Choroid plexus epithelial cell (primary cell): Measurements from ENCODE around the gene LCN10.

Experiments used
- DNase-seq: peaks from one replicate; pipeline ENCODE4 v3.0.0-alpha.2; 2010; ENCODE audit warnings: low read depth
- H3K4me3 ChIP-seq: 2 replicates; pipeline ENCODE4 v1.5.1; 2011; ENCODE audit warnings: low read depth, mild to moderate bottlenecking, control low read depth, low read length, moderate library complexity
- CTCF ChIP-seq: conservative IDR thresholded peaks from 2 replicates; pipeline ENCODE4 v1.5.1; 2011; ENCODE audit warnings: low read depth, mild to moderate bottlenecking, control low read depth, inconsistent platforms, low read length, moderate library complexity

Gene LCN10

GRCh38 chr9:136723362-136723976, 19.3 kb downstream of the LCN10 start:
- TF ChIP-seq CTCF = no peak
- DNase-seq = no peak
- no peak overlapping the region for H3K4me3 ChIP-seq

- H3K4me3 ChIP-seq = no peak overlapping the region
- DNase-seq = no peak
- TF ChIP-seq CTCF = no peak
Measured at GRCh38 chr9:136722969-136723356, 19.8 kb downstream of the LCN10 start.

GRCh38 chr9:136722093-136722968, 20.4 kb downstream of the LCN10 start:
- TF ChIP-seq CTCF = no peak
- no peak overlapping the region for H3K4me3 ChIP-seq
- DNase-seq = no peak

GRCh38 chr9:136721339-136722092, 21.2 kb downstream of the LCN10 start:
- TF ChIP-seq CTCF = no peak
- H3K4me3 ChIP-seq = no peak overlapping the region
- peak; percentile 43 for DNase-seq

- DNase-seq = no peak
- H3K4me3 ChIP-seq = no peak overlapping the region
- TF ChIP-seq CTCF = no peak
Measured at GRCh38 chr9:136720898-136721338, 21.8 kb downstream of the LCN10 start.

GRCh38 chr9:136720251-136720897, 22.4 kb downstream of the LCN10 start:
- no peak for TF ChIP-seq CTCF
- no peak overlapping the region for H3K4me3 ChIP-seq
- DNase-seq = no peak
